Cardiac muscle cell (in vitro differentiated cells and primary cell): ENCODE results near the gene PLK1. TPM values are rescaled to one million over a fixed set of nuclear protein-coding genes. Genes with fewer than 3 reads are reported as not detected.
"Not testable (repeated sequence)": the region's sequence is repeated elsewhere in the genome, so short reads cannot be mapped to it uniquely, and the experiment has no call there.

Experiments used
- DNase-seq, 2 donors: peaks; one replicate each; pipeline versions ENCODE4 v3.0.0 to v3.0.0-alpha.2; 2010 to 2017; ENCODE audit warnings: low read depth in 1 of 2, low spot score in 1 of 2
- H3K27ac ChIP-seq: fragments of 200-600 bp; sonication (generic); 2 replicates; pipeline ENCODE4 v1.5.1; 2016
- H3K27me3 ChIP-seq: fragments of 200-600 bp; sonication (generic); 2 replicates; pipeline ENCODE4 v1.6.0; 2016; ENCODE audit warnings: control low read depth
- H3K36me3 ChIP-seq: fragments of 200-600 bp; sonication (generic); 2 replicates; pipeline ENCODE4 v1.5.1; 2016; ENCODE audit warnings: control low read depth
- H3K4me1 ChIP-seq: fragments of 200-600 bp; sonication (generic); 2 replicates; pipeline ENCODE4 v1.8.1; 2017; ENCODE audit warnings: low read depth, mild to moderate bottlenecking, mixed run types
- H3K4me3 ChIP-seq: fragments of 200-600 bp; sonication (generic); 2 replicates; pipeline ENCODE4 v1.5.1; 2016; ENCODE audit warnings: mild to moderate bottlenecking
- H3K9me3 ChIP-seq: fragments of 200-600 bp; sonication (generic); 2 replicates; pipeline ENCODE4 v1.5.1; 2017; ENCODE audit warnings: low read depth, mild to moderate bottlenecking, control low read depth
- polyA plus RNA-seq: library from polyadenylated mRNA; unstranded; fragments of >200 nt; fragmentation: Nextera tagmentation; extraction: Ambion mirVana; gene quantifications from 2 replicates; pipeline ENCODE4 v1.2.1, GENCODE V29; 2016
- total RNA-seq: library from RNA; depleted of rRNA; stranded (reverse); fragments of >200 nt; gene quantifications from 2 replicates; pipeline ENCODE4 v1.2.3, GENCODE V29; 2016
- TF ChIP-seq, protein P1 (sequence below): IDR thresholded peaks from 2 replicates; pipeline ENCODE4 v1.5.1; 2012; ENCODE audit warnings: low read depth, mild to moderate bottlenecking, low read length

PLK1 gene
- total RNA-seq (6.8 and 93.3 TPM in 2 replicates), polyA plus RNA-seq (13.4 and 134 TPM in 2 replicates)

DNA sequence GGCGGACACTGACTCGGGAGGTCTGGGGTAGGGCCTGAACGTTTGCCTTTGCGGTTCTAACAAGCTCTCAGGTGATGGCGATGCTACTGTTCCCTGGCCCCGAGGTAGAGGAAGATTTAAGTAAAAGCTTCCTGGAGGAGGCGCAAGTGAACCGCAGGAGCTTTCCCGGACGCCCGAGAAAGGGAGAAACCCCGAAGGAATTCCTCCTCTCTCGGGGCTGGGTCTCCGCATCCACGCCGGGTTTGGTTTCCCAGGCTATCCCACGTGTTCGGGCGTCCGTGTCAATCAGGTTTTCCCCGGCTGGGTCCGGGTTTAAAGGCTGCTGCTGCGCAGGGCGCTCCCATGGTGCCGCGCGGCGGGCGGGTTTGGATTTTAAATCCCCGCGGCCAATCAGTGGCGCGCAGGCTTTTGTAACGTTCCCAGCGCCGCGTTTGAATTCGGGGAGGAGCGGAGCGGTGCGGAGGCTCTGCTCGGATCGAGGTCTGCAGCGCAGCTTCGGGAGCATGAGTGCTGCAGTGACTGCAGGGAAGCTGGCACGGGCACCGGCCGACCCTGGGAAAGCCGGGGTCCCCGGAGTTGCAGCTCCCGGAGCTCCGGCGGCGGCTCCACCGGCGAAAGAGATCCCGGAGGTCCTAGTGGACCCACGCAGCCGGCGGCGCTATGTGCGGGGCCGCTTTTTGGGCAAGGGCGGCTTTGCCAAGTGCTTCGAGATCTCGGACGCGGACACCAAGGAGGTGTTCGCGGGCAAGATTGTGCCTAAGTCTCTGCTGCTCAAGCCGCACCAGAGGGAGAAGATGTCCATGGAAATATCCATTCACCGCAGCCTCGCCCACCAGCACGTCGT, at the start of gene PLK1:
Gene PLK1, plus strand, starts transcription at position 460 of the 844 bp plus-strand sequence. Its CDS starts 44 bp downstream, at position 504.
- Histone ChIP-seq H3K27me3 (no peaks in the 10 kb centered on the region), H3K9me3 (no peaks in the 10 kb centered on the region), H3K4me1 (peaks cover 11% of the 10 kb centered on the region), H3K27ac (peak within 1 kb of the TSS; percentile 10), H3K4me3 (peak within 1 kb of the TSS; percentile 47), H3K36me3 (peaks cover 25% of the 10 kb centered on the region)
- peak; percentile 87 to 92 for DNase-seq
- TF ChIP-seq, protein P1, sequence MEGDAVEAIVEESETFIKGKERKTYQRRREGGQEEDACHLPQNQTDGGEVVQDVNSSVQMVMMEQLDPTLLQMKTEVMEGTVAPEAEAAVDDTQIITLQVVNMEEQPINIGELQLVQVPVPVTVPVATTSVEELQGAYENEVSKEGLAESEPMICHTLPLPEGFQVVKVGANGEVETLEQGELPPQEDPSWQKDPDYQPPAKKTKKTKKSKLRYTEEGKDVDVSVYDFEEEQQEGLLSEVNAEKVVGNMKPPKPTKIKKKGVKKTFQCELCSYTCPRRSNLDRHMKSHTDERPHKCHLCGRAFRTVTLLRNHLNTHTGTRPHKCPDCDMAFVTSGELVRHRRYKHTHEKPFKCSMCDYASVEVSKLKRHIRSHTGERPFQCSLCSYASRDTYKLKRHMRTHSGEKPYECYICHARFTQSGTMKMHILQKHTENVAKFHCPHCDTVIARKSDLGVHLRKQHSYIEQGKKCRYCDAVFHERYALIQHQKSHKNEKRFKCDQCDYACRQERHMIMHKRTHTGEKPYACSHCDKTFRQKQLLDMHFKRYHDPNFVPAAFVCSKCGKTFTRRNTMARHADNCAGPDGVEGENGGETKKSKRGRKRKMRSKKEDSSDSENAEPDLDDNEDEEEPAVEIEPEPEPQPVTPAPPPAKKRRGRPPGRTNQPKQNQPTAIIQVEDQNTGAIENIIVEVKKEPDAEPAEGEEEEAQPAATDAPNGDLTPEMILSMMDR, result peak; percentile 57

DNA sequence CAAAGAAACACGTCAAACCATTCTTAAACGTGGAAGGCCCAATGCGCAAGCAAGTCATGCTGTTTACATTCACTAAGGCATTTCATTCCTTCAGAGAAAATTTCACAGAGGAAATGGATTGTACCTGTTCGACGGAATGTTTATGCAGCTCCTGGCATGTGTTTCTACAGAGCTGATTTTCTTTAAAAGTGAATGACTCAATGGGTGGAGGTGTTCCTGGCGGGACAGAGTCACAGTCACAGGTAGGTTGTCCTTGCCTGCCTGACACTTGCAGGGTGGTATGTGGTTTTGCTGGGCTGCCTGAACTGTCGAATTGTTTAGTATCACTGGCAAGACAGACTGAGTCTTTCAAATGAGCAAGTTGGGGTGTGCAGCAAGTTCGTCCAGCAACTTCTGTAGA, 49.2 kb upstream of the PLK1 start:
- TF ChIP-seq, protein P1, result no peak
- Histone ChIP-seq H3K4me3 (no peak overlapping the region), H3K9me3 (no peaks in the 10 kb centered on the region), H3K27me3 (no peaks in the 10 kb centered on the region), H3K36me3 (peaks cover 55% of the 10 kb centered on the region), H3K4me1 (no peaks in the 10 kb centered on the region), H3K27ac (no peak overlapping the region)
- DNase-seq, result no peak

DNA sequence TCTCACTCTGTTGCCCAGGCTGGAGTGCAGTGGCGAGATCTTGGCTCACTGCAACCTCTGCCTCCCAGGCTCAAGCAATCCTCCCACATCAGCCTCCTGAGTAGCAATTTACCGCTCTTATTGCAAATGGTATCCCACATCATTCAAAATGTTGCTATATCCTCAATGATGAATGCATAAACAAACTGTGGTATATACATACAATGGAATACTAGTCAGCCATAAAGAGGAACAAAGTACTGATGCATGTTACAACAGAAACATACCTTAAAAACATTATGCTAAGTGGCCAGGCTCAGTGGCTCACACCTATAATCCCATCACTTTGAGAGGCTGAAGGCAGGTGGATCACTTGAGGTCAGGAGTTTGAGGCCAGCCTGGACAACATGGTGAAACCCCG, 46.8 kb upstream of the PLK1 start:
- H3K27me3 ChIP-seq, H3K4me3 ChIP-seq, H3K27ac ChIP-seq, H3K4me1 ChIP-seq, DNase-seq, H3K9me3 ChIP-seq: not testable (repeated sequence)
- H3K36me3 ChIP-seq, result peaks cover 55% of the 10 kb centered on the region

DNA sequence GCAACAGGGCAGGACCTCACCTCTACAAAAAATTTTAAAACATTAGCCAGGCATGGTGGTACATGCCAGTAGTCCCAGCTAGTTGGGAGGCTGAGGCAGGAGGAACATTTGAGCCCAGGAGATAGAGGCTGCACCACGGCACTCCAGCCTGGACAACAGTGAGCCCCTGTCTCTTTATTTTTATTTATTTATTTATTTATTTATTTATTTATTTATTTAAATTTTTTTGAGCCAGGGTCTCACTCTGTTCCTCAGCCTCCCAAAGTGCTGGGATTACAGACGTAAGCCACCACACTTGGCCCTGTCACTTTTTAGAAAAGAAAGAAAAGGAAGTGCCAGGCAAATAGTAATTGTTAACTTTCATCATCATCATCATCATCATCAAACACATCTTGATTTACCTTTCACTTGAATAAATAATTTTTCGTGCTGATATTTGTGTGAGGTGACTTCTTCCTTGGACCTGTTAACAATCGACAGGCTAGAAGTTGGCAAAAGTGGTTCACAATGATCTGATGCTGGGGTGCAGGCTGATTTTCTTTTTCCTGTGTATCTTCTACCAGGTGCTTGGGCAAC, 44.1 kb upstream of the PLK1 start:
- DNase-seq, result no peak
- TF ChIP-seq, protein P1, result no peak
- H3K4me1 ChIP-seq, result no peaks in the 10 kb centered on the region
- no peaks in the 10 kb centered on the region for H3K9me3 ChIP-seq
- no peaks in the 10 kb centered on the region for H3K27me3 ChIP-seq
- no peak overlapping the region for H3K27ac ChIP-seq
- H3K36me3 ChIP-seq, result peaks cover 38% of the 10 kb centered on the region
- H3K4me3 ChIP-seq, result no peak overlapping the region

GRCh38 chr16:23635958-23636357, 42.7 kb upstream of the PLK1 start:
- H3K36me3 ChIP-seq, result peaks cover 32% of the 10 kb centered on the region
- H3K27me3 ChIP-seq, result no peaks in the 10 kb centered on the region
- no peak for DNase-seq
- no peaks in the 10 kb centered on the region for H3K9me3 ChIP-seq
- TF ChIP-seq, protein P1, result no peak
- no peak overlapping the region for H3K27ac ChIP-seq
- peaks cover 8% of the 10 kb centered on the region for H3K4me1 ChIP-seq
- no peak overlapping the region for H3K4me3 ChIP-seq

GRCh38 chr16:23640615-23640930, 38.1 kb upstream of the PLK1 start:
- Histone ChIP-seq H3K9me3 (no peaks in the 10 kb centered on the region), H3K27me3 (no peaks in the 10 kb centered on the region), H3K4me3 (peak overlapping the region; percentile 69), H3K27ac (peak overlapping the region; percentile 81), H3K36me3 (peaks cover 22% of the 10 kb centered on the region), H3K4me1 (peaks cover 8% of the 10 kb centered on the region)
- TF ChIP-seq, protein P1, result no peak
- DNase-seq, result peak in 1 of 2 donors; percentile 11
